IPS-18a (cell line): ENCODE data around the gene METAP1D.

Experiments used
- H3K27ac ChIP-seq: one replicate; pipeline ENCODE4 v1.5.1; 2013; ENCODE audit warnings: low read length
- H3K27me3 ChIP-seq: one replicate; pipeline ENCODE4 v1.6.1; 2013; ENCODE audit warnings: mild to moderate bottlenecking, low read length; ENCODE audit not compliant: control insufficient read depth, insufficient read depth
- H3K36me3 ChIP-seq: one replicate; pipeline ENCODE4 v1.6.1; 2013; ENCODE audit warnings: low read depth, low read length; ENCODE audit not compliant: control insufficient read depth
- H3K4me1 ChIP-seq: one replicate; pipeline ENCODE4 v1.6.1; 2013; ENCODE audit warnings: low read depth, low read length; ENCODE audit not compliant: control insufficient read depth
- H3K4me3 ChIP-seq: one replicate; pipeline ENCODE4 v1.5.1; 2013; ENCODE audit warnings: low read length
- H3K9ac ChIP-seq: one replicate; pipeline ENCODE4 v1.6.1; 2013; ENCODE audit warnings: mild to moderate bottlenecking, low read length, moderate library complexity
- H3K9me3 ChIP-seq: one replicate; pipeline ENCODE4 v1.6.1; 2013; ENCODE audit warnings: low read depth, low read length; ENCODE audit not compliant: control insufficient read depth

Gene METAP1D

GRCh38 chr2:172072303-172072702, 72.5 kb downstream of the METAP1D start:
- no peaks in the 10 kb centered on the region for H3K4me1 ChIP-seq
- H3K9me3 ChIP-seq = no peaks in the 10 kb centered on the region
- no peak overlapping the region for H3K4me3 ChIP-seq
- peaks cover 18% of the 10 kb centered on the region for H3K27me3 ChIP-seq
- H3K9ac ChIP-seq = no peak overlapping the region
- H3K36me3 ChIP-seq = no peaks in the 10 kb centered on the region
- H3K27ac ChIP-seq = no peak overlapping the region

DNA sequence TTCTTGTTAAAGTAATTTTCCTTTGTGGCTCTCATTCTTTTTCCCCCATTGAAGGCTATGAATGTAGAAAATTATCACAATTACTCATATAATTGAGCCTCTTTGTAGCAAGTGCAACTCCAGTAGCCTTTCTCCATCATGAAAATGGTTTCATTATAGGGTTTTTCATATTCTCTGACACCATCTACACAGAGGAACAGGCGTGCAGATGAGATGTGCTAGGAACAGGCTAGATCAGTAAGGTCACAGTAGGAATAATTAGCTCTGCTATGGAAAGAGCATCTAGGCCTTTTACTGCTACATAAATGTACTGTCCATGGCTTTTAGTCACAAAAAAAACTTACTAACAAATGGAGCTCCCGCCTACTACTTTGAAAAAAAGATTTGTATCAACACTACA, 73.0 kb downstream of the METAP1D start:
- Histone ChIP-seq H3K36me3 (no peaks in the 10 kb centered on the region), H3K4me1 (no peaks in the 10 kb centered on the region), H3K9ac (no peak overlapping the region), H3K27ac (no peak overlapping the region), H3K4me3 (no peak overlapping the region), H3K9me3 (no peaks in the 10 kb centered on the region), H3K27me3 (peaks cover 22% of the 10 kb centered on the region)

DNA sequence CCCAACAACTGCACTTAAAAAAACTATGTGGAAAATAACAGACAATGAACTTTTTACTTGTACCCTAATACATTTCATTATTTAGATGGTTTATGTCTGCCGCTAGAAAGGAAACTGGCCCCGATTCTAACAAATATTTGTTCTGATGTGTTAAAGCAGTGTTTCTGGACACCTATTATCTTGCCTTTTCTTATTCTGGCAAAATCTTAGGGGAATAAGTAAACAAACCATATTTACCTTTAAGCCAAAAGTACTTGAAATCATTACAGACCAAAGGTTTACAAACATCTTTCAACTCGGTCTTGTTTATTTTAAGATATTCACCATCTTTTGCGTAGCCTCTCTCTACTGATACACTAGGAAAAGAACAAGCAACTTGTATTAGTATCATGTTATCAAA, 73.8 kb downstream of the METAP1D start:
- Histone ChIP-seq H3K36me3 (no peaks in the 10 kb centered on the region), H3K27ac (no peak overlapping the region)

DNA sequence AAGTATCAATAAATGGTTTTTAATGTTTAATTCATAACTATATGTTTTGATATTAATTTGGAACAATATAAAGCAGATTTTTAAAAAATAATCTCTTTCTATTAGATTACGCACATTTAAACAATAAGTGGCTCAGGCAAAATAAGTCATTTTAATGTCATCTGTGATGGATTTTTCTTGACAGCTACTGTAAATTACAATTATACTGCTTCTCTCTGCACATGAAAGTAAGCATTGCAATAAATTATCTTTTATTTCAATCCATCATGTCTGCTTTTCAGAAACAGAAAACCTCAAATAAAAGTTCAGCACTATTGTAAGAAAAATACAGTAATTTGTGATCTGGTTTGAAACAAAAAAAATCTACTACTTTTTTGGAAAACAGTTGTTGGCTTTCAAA, 74.5 kb downstream of the METAP1D start:
- no peak overlapping the region for H3K4me3 ChIP-seq
- no peaks in the 10 kb centered on the region for H3K9me3 ChIP-seq
- no peak overlapping the region for H3K27ac ChIP-seq
- no peaks in the 10 kb centered on the region for H3K36me3 ChIP-seq
- peaks cover 38% of the 10 kb centered on the region for H3K27me3 ChIP-seq
- H3K9ac ChIP-seq = no peak overlapping the region
- H3K4me1 ChIP-seq = no peaks in the 10 kb centered on the region

More for the DNA sequence above, 73.8 kb downstream of the METAP1D start:
- Histone ChIP-seq H3K4me3 (no peak overlapping the region), H3K9ac (no peak overlapping the region), H3K27me3 (peaks cover 30% of the 10 kb centered on the region), H3K4me1 (no peaks in the 10 kb centered on the region), H3K9me3 (no peaks in the 10 kb centered on the region)

GRCh38 chr2:172079416-172079815, 79.7 kb downstream of the METAP1D start:
- Histone ChIP-seq H3K4me1 (peaks cover 18% of the 10 kb centered on the region), H3K9me3 (no peaks in the 10 kb centered on the region), H3K27me3 (peaks cover 89% of the 10 kb centered on the region), H3K27ac (no peak overlapping the region), H3K9ac (no peak overlapping the region), H3K4me3 (no peak overlapping the region), H3K36me3 (no peaks in the 10 kb centered on the region)

- H3K4me1 ChIP-seq = peaks cover 18% of the 10 kb centered on the region
- H3K4me3 ChIP-seq = peak overlapping the region; percentile 25
These were observed 80.3 kb downstream of the METAP1D start for GRCh38 chr2:172079838-172080640.

GRCh38 chr2:172080641-172081220, 81.0 kb downstream of the METAP1D start:
- H3K4me1 ChIP-seq = peaks cover 18% of the 10 kb centered on the region
- H3K27ac ChIP-seq = no peak overlapping the region
- H3K4me3 ChIP-seq = peak overlapping the region; percentile 25
- H3K27me3 ChIP-seq = peaks cover 100% of the 10 kb centered on the region
- H3K9ac ChIP-seq = no peak overlapping the region
- H3K36me3 ChIP-seq = no peaks in the 10 kb centered on the region
- no peaks in the 10 kb centered on the region for H3K9me3 ChIP-seq

More at GRCh38 chr2:172079838-172080640, 80.3 kb downstream of the METAP1D start:
- Histone ChIP-seq H3K36me3 (no peaks in the 10 kb centered on the region), H3K9ac (no peak overlapping the region), H3K9me3 (no peaks in the 10 kb centered on the region), H3K27ac (no peak overlapping the region), H3K27me3 (peaks cover 96% of the 10 kb centered on the region)

GRCh38 chr2:172081221-172082022, 81.7 kb downstream of the METAP1D start:
- no peak overlapping the region for H3K4me3 ChIP-seq
- no peaks in the 10 kb centered on the region for H3K36me3 ChIP-seq
- peaks cover 100% of the 10 kb centered on the region for H3K27me3 ChIP-seq
- H3K9me3 ChIP-seq = no peaks in the 10 kb centered on the region
- H3K9ac ChIP-seq = no peak overlapping the region
- no peak overlapping the region for H3K27ac ChIP-seq
- peaks cover 21% of the 10 kb centered on the region for H3K4me1 ChIP-seq

- H3K4me1 ChIP-seq = peaks cover 30% of the 10 kb centered on the region
- peaks cover 100% of the 10 kb centered on the region for H3K27me3 ChIP-seq
- no peak overlapping the region for H3K4me3 ChIP-seq
- no peak overlapping the region for H3K27ac ChIP-seq
- H3K9me3 ChIP-seq = no peaks in the 10 kb centered on the region
- no peaks in the 10 kb centered on the region for H3K36me3 ChIP-seq
- no peak overlapping the region for H3K9ac ChIP-seq
These were observed 82.6 kb downstream of the METAP1D start for GRCh38 chr2:172082105-172082943.

DNA sequence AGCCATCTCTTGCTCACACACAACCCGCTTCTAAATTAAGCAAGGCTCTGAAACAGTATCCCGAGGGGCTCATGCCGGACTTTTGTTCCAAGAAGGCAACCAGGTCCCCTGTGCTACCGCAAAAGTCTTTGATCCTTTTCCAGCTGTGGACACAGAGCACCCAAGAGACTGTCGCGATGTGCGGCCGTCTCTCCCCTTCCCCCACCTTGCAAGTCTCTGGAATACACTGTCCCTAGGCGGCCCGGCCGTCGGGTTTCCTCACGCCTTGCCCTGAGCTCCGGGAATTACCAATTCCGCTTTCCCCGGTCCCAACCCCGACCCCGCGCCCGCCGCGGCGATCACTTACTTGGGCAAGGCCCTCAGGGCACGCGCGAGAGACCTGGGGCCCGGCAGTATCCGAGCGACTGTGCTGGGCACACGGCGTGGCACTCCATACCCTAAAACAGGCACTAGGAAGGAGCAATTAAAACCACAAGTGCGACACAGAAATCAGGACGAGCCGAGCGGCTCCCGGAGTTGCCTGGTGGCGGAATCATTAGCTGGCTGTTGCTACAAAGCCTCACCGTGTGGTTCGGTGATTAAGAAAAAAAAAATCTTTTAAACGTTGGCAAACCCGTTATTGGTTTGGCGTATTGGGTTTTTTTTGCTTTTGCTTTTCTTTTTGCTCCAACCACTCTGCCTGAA, 83.3 kb downstream of the METAP1D start:
- Histone ChIP-seq H3K4me1 (peaks cover 38% of the 10 kb centered on the region), H3K9me3 (no peaks in the 10 kb centered on the region), H3K36me3 (no peaks in the 10 kb centered on the region), H3K27ac (no peak overlapping the region), H3K27me3 (peaks cover 100% of the 10 kb centered on the region), H3K9ac (no peak overlapping the region), H3K4me3 (no peak overlapping the region)
